Stimulated activated CD4-positive, alpha-beta T cell treated with anti-CD3 and anti-CD28 coated beads, Interleukin-12 subunit alpha, Interleukin-12 subunit beta, amount 100 ng/mL, for 24 hours (primary cell): ENCODE measurements around the gene TENT4A.
A peak's percentile ranks its signal among the peaks of the same experiment; 100 is the strongest.
"Not testable (repeated sequence)": the region's sequence is repeated elsewhere in the genome, so short reads cannot be mapped to it uniquely, and the experiment has no call there.

ENCODE experiments used
- DNase-seq, 2 experiments: peaks; one replicate each; pipeline ENCODE4 v3.0.0-alpha.2; 2020; ENCODE audit warnings: low read depth in 2 of 2

Gene TENT4A

DNA sequence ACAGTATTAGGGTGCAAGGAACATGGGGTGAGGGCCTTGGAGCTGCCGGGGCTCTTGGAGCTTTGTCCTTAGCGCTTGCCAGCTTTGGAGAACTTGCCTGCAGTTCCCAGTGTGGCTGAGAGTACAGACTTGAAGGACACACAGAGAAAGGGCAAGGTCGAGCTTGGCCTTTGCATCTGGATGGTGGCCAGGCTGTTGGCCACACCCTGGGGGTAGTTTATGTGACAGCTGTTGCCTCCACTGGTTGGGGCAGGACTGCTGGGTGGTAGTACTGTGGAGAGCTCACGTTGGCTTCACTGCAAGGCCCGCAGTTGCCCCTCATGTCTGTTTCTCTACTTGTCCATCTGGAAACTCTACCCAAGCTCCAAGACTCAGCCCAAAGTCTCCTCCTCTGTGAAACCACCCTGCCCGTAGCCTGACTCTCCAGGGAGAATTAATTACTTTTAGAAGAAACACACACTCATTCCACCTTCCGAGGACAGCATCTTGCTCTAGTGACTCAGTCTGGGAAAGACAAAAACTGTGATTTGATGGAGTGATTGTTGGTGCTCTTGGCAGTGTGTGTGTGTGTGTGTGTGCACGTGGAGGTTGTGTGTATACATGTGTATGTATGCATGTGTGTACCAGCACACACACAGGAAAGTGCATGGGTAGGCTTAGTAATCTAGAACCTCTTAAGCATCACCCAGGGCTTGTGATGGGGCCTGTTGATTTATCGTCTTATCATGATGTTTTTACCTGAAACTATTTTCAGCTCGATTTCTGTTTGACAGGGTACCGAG is 57.8 kb downstream of the TENT4A start:
- DNase-seq: no peak

DNA sequence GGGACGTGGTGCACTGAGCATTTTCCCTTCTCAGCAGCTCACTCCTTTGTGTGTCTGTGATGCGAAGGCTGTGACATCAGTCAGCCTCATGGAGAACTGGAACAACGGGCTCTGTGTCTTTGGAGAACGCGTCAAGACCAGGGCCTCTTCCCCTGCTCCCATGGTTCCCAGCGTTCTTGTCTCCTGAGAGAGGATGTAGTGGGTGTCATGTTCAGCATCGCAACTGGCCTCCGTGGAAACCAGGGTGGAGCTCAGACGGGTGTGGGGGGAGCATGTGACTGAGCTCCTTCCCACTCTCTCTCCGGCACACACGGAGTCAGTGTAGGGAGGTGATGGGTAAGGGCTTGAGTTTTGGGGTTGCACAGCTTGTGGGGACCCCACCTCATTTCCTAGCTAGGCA is 59.7 kb downstream of the TENT4A start:
- no peak for DNase-seq

DNA sequence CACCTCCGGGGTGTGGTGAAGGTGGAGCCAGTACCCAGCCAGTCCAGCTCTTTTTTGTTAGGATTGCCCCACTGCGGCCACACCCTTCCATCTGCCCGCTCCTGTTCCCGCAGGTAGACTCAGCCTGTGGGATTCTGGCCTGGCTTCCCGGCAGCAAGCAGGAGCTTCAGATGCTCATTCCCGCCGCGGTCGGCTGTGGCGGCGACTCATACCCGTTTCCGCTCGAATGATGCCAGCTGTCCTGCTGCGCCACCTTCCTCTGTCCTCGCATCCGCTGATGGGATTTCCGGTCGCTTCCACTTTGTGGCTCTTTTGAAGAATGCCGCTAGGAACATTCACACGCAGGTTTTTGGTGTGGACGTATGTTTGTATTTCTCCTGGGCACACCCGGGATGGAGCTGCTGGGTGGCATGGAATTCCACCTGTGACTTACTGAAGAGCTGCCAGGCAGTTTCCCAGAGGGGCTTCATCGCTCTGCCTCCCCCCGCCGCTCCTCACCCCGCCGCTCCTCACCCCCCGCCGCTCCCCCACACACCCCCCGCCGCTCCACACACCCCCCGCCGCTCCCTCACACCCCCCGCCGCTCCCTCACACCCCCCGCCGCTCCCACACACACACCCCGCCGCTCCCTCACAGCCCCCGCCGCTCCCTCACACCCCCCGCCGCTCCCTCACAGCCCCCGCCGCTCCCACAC is 60.3 kb downstream of the TENT4A start:
- no peak for DNase-seq

DNA sequence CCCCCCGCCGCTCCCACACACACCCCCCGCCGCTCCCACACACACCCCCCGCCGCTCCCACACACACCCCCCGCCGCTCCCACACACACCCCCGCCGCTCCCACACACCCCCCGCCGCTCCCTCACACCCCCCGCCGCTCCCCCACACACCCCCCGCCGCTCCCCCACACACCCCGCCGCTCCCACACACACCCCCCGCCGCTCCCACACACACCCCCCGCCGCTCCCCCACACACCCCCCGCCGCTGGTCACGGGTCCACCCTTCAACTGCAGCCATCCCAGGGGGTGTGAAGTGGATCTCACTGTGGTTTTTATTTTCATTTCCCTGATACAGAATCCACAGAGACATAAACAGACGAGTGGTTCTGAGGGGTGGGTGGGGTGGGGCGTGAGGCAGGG is 61.0 kb downstream of the TENT4A start:
- not testable (repeated sequence) for DNase-seq

DNA sequence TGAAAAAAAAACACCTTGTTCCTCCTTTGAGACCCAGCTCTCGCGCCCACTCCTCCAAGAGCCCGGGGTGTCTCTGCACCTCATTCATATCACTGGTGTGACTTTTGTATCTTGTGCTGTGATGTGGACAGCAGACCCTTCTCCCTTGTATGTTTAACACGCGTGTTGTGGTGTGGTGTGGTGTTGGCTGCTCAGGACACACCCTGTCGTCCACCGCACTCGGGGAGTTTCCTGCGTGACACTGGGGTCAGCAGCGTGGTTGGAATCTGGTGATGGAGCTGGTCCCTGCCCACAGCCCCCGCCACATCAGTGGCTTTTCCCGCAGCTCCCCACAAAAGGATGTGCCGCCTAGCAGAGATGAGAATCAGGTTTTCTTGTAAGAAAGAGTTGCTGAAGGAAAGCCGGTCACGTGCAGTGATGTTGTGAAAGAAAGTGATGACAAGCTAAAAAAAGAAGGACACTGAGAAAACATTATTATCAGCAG is 61.5 kb downstream of the TENT4A start:
- DNase-seq: no peak

DNA sequence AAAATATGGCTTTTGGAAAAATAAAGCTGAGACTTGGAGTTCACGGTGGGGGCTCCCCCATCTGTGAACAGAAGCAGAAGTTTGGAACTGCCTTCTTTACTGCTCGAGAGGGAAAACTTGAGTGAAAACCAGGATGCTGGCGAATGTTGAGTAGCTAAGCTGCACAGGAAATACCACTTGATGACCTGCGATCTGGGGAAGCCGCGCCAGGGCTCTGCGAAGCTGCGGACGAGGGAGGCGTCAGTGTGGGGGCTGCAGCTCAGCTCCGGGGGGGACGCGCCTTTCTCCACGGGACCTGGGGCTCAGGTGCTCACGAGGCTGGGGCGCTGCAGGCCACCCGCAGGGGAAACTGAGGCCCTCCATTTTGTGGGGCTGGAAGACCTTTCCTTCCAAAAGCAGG is 62.3 kb downstream of the TENT4A start:
- no peak for DNase-seq

DNA sequence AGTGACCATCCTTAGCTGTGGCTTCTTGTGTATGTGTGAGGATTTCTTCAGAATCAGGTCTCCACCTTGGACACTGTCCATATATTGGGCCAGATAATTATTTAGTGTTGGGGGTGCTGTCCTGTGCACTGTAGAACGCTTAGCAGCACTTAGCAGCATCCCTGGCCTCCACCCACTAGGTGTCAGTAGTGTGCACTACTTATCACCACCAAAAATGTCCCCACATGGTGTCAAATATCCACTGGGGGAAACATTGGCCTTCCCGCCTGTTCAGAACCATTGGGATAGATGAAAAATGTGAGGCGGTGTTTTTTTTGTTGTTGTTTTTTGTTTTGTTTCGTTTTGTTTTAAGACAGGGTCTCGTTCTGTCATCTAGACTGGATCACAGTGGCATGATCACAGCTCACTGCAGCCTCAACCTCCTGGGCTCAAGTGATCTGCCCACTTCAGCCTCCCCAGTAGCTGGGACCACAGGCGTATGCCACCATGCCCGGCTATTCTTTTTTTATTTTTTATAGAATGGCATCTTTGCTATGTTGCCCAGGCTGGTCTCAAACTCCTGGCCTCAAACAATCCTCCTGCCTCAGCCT is 67.7 kb downstream of the TENT4A start:
- peak in 1 of 2 experiments; percentile 20 for DNase-seq

DNA sequence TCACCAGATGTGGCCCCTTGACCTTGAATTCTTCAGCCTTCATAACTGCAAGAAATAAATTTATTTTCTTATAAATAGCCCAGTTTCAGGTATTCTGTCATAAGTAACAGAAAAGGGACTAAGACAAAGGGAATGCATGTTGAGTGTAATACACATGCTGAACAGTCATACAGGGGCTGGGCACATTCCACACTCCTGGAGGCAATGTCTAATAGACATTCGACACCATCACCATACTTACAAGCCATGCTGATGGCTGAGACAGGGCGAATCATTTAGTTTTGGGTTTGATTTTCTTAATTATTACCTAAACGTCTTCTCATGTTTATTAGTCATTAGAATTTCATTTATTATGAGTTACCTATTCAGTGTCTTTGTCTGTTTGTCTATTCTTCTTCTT is 68.5 kb downstream of the TENT4A start:
- no peak for DNase-seq

DNA sequence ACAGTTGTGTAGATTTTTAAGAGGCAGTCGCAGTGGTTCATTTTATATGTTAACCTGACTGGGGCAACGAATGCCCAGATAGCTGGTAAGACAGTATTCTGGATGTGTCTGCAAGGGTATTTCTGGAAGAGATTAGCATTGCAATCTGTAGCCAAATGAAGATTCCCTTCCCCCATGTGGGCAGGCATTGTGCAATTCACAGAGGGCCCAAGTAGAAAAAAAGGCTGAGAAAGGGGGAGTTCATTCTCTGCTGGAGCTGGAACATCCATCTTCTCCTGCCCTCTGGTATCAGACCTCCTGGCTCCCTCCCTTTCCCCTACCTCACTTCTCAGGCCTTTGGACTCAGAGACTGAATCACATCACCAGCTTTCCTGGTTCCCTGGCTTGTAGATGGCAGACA is 70.6 kb downstream of the TENT4A start:
- no peak for DNase-seq

DNA sequence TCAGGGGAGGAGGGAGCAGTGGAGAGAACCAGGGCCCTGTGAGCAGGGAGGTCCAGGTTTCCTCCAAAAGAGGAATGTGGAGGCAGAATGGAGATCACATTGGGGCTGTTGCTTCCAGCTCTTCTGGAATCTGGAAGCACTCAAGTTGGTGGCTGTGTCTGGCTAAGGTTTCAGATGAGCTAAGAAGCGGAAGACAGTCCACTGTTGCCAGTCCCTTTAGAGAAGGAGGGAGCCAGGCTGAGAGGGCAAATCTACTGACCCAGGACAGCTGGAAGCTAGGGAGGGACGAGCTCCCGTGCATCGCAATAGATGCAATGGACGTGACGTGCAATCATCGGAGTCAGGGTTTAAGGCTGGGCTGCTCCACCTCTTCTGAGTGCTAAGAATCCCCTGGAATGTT is 71.2 kb downstream of the TENT4A start:
- DNase-seq: no peak

DNA sequence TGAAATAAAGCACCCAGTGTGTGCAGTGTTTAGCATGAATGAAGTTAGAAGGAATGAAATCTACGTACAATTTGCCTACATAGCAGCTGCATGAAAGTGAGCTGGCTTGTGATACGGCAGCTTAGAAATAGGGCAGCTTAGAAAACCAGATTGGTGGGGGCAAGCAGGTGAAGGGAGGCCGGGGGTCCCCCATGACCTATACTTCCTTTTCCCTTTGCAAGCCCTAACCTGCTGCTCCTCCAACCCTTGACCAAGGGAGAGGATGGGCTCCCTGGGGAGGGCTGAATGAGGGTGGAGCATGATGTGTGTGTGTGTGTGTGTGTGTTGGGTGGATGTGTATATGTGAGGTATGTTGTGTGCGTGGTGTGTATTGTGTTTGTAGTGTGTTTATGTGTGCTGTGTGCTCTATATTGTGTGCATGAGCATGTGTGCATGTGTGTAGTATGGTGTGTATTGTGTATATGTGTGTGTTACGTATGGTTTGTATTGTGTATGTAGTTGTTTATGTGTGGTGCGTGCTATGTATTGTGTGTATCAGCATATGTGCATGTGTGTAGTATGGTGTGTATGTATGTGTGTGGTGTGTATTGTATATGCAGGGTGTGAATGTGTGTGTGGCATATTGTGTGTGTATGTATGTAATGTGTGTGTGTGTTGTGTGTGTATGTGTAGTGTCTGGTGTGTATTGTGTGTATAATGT is 72.1 kb downstream of the TENT4A start:
- no peak for DNase-seq

DNA sequence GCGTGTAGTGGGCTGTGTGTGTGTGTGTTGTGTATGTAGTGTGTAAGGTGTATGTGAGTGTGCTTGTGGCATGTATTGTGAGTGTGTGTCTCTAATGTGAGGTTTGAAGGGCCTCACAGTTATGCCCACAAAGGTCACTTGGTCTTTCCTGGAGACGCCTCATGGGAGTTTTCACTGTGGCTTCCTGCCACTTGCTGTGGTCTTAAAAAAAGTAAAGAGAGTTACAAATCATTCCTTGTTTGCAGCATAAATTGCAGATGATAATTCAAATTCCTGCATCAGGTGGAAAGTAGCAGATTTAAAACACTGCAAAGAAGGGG is 72.6 kb downstream of the TENT4A start:
- no peak for DNase-seq

DNA sequence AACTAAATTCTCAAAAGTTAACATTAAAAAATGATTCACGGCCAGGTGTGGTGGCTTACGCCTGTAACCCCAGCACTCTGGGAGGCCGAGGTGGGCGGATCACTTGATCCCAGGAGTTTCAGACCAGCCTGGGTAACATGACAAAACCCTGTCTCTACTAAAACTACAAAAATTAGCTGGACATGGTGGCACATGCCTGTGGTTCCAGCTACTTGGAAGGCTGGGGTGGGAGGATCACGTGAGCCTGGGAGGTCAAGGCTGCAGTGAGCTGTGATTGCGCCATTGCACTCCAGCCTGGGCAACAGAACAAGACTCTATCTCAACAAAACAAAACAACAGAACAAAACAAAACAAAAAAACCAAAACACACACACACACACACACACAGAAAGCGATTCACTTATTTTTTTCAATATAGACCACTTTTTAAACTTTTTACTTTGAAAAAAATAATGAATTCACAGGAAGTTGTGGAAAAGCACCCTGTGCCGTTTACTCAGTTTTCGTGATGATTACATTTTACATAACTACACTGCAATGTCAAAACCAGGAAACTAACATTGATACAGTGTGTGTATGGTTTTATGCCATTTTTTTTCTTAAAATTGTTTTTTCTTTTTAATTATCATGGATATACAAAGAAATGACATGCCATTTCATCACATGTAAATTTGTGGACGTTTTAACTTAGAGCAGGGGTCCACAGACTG is 73.7 kb downstream of the TENT4A start:
- no peak for DNase-seq

DNA sequence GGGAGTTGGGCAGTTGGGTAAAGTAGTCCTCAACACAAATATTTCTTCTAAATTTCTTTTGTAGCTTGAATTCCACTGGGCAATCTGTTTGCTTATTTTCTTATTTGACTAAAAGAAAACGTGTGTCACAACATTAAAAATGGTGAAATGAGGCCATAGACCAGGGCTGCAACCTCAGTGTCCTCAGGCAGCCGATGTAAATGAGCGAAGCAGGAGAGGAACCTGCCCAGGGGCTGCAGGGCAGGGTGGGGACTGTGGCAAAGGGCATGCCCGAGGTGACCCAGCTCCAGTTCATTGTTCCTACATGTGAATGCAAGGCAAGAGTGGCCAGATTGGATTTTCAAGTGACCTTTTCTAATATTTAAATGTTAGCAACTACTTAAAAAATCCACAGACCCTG is 74.7 kb downstream of the TENT4A start:
- no peak for DNase-seq

DNA sequence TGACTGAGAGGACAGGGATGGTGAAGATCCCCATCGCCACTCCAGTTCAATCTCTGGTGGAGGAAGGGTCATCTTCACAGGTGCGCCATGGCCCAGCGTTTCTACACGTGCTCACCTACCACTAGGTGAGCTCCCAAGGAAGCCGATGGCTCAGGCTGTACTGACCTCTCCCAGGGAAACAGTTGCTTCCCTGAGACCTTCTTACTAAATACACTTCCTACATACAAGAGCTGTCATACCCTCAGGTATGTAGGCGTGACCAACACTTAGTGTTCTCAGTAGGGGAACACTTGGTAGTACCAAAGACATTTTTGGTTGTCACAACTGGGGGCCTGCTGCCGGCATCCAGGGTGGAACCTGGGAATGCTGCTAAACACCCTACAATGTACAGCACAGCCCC is 75.2 kb downstream of the TENT4A start:
- no peak for DNase-seq

DNA sequence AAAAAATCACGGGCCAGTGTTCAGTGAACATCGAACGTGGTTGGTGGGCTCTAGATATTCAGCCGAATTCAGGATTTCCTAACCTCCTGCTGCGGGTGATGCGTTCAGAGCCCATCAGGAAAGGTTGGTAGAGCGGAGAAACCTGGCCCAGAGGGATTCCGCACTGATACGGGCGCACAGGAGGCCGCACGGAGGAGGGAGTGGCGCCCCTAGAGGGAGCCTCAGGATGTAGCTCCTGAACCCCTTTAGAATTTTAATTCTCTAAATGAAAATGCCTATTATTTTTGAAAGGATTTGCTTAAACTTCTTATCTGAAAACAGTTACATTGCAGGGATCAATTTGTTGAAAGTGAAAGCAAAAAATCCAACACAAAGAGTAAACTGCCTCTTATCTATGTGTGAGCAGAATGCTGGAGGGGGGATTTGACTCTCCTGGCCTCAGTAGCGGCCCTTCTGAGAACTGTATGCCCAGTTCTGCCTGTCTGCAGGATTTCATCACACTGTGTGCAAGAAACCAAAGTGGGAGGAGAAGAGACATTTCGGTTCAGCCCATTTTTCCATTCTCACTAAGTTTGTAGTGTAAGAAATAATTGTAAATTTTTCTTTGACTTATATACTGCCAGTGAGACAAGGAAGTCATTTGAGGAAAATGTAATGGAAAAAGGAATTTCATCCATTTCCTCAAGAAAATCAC is 75.9 kb downstream of the TENT4A start:
- DNase-seq: no peak

DNA sequence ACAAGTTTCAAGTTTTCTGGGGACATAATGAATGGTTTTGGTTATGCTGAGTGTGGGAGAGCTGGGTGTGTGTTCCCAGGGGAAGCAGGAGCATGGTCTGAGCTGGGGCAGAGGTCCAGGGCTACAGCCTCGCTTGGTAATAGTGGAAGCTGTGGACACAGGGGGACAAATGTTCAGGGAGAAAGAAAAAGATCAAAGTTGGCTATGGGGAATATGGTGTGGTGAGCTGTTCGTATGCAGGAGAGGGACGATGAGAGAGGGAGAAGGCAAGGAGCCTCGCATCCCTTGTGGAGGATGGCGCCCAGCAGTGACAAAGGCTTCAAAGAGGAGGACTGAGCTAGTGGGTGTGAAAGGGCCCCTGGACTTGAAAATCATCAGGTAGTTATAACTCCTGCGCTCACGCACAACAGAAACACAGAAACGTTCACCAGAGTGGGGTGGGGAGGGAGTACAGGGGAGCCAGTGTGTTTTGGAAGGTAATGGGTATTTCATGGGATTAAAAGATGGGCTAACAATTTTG is 77.2 kb downstream of the TENT4A start:
- no peak for DNase-seq

DNA sequence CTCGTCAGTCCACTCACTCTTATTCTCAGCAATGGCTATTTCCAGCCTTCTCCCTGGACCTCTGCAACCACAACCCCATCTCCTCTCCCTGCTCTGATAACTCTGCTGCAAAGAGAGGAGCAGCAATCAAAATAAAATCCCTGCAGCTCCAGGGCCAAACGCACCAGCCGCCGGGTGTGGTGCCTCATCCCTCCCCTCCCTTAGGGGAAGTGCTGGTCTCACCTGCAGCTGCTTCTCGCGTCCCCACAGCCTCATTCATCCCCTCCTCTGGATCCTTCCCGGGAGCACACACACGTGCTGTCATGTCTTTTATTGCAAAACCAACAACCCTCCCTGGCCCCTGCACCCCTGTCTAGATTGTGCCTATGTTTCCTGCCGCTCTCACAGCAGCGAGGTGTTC is 77.8 kb downstream of the TENT4A start:
- no peak for DNase-seq

DNA sequence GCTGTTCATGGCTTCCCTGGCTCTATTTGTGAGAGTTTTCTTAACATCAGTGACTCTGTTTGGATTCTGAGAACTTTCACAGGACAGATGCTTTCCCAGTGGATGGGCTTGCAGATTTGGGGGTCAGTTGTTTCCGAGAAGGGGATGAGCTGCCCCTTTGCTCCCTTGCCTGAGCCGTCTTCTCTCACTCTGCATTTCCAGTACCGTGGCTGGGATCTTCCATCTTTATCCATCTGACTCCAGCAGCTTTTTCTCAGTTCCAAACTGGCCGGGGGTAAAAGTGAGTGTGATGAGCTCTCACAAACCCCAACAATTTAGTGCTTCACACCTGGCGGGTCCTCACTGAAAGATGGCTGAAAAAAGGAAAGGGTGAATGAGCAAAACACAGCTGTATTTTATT is 79.1 kb downstream of the TENT4A start:
- no peak for DNase-seq

DNA sequence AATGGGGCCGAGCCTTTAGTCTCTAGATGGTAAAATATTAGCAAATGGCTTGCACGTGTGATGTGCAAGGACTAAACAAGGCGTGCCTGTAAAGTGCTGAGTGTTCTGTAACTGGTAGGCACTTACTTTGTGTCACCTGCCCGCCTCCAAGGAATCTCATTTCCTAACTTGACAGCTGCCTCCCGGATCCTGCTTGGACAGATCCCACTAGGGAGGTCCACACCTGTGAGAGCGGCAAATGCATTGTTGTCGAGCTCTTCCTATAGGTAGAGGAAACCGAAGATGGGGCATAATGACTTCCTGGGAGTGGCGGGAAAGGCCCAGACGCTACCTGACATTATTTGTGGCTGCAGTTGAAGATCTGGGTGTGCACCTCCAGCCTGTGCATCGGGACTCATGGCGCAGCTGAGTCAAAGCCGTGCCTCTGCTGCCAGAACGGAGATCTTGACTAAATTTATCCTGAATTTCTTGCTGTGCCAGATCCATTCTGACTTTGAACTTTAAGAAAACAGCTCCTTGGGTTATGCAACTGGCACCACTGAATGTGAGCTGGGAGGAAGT is 79.8 kb downstream of the TENT4A start:
- no peak for DNase-seq

DNA sequence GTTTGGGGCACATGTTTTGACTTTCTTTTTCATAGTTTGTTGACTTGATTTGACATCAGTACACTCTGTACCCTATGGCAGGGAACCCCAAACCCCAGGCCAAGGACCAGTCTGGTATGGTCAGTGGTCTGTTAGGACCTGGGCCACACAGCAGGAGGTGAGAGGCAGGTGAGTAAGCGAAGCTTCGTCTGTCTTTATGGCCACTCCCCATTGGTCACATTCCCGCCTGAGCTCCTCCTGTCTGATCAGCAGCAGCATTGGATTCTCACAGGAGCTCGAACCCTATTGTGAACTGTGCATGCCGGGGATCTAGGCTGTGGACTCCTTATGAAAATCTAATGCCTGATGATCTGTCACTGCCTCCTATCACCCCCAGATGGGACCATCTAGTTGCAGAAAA is 88.0 kb downstream of the TENT4A start:
- no peak for DNase-seq
